Right atrium auricular region (tissue), 2 donors: Measurements from ENCODE around the gene RTN4RL1. TPM values are rescaled to one million over a fixed set of nuclear protein-coding genes. Genes with fewer than 3 reads are reported as not detected.

Experiments
- DNase-seq: peaks from one replicate; pipeline ENCODE4 v3.0.0-alpha.2; 2019; ENCODE audit warnings: low spot score
- H3K27ac ChIP-seq, 2 donors: fragments of 200-600 bp; sonication (generic); 1 replicate in 1 of 2; 2 replicates in 1 of 2; pipeline ENCODE4 v1.5.1; 2016 to 2019
- H3K27me3 ChIP-seq, 2 donors: fragments of 200-600 bp; sonication (generic); one replicate each; pipeline versions ENCODE4 v1.5.1 to v1.6.0; 2017 to 2019
- H3K36me3 ChIP-seq: fragments of 200-600 bp; sonication (generic); one replicate; pipeline ENCODE4 v1.5.1; 2016
- H3K4me1 ChIP-seq, 2 donors: fragments of 200-600 bp; sonication (generic); one replicate each; pipeline versions ENCODE4 v1.5.1 to v1.6.0; 2017 to 2019
- H3K4me3 ChIP-seq, 2 donors: fragments of 200-600 bp; sonication (generic); 1 replicate in 1 of 2; 2 replicates in 1 of 2; pipeline ENCODE4 v1.5.1; 2017 to 2019; ENCODE audit warnings: mild to moderate bottlenecking in 1 of 2, moderate library complexity in 1 of 2
- H3K9me3 ChIP-seq, 2 donors: fragments of 200-600 bp; sonication (generic); one replicate each; pipeline ENCODE4 v1.5.1; 2019
- total RNA-seq, 2 donors: library from RNA; depleted of rRNA; stranded (reverse); fragments of >200 nt; gene quantifications; one replicate each; pipeline ENCODE4 v1.1.0, GENCODE V29; 2016
- TF ChIP-seq, protein P1 (sequence below), 2 donors: fragments of 200-600 bp; sonication (generic); IDR thresholded peaks; one replicate each; pipeline ENCODE4 v1.5.1; 2019; ENCODE audit warnings: antibody characterized with exemption in 2 of 2

Gene RTN4RL1
- total RNA-seq, 2 donors from 2014 or later = 1.8 to 5.0 TPM

DNA sequence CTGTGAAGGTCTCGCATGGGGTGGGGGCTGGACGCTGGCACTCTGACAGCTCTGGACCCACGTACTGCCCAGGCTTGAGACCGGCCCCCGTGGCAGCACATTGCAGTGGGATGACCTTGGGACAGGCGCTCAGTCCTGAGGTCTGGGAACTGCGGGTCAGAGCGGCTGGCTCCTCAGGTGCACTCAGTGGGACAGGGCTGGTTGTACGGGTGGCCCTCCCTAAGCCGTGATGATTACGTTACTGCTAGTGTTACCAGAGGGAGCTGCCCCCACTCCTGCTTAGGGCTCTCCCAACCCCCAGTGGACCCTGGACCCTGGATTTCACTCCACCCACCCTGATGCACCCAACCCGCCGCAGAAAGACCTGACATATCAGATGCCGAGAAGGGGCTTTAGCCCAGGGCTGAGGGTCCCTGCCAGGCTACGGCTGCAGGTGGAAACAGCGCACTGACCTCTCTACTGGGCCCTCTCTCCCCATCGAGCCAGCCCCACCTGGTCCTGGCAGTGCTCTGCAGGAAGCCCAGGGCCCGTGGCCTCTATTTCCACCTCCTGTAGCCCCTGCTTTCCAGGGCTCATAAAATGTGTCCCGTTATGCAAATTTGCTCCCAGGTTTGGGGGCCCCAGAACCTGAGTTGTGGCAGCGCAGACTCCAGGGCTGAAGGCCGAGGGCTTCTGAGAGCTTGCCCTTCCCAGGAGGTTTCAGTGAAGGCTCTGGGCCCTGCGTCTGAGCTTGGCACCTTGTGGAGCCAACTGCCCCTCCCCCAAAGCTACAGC, 77.2 kb downstream of the RTN4RL1 start:
- peaks cover 0 to 12% of the 10 kb centered on the region in 2 donors for H3K4me1 ChIP-seq
- TF ChIP-seq, protein P1, sequence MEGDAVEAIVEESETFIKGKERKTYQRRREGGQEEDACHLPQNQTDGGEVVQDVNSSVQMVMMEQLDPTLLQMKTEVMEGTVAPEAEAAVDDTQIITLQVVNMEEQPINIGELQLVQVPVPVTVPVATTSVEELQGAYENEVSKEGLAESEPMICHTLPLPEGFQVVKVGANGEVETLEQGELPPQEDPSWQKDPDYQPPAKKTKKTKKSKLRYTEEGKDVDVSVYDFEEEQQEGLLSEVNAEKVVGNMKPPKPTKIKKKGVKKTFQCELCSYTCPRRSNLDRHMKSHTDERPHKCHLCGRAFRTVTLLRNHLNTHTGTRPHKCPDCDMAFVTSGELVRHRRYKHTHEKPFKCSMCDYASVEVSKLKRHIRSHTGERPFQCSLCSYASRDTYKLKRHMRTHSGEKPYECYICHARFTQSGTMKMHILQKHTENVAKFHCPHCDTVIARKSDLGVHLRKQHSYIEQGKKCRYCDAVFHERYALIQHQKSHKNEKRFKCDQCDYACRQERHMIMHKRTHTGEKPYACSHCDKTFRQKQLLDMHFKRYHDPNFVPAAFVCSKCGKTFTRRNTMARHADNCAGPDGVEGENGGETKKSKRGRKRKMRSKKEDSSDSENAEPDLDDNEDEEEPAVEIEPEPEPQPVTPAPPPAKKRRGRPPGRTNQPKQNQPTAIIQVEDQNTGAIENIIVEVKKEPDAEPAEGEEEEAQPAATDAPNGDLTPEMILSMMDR (IDR thresholded peaks at IDR 0.05) = no peak
- DNase-seq = no peak
- no peak overlapping the region for H3K4me3 ChIP-seq
- no peaks in the 10 kb centered on the region for H3K36me3 ChIP-seq
- peak overlapping the region; percentile 76 to 79 for H3K27ac ChIP-seq
- no peaks in the 10 kb centered on the region for H3K9me3 ChIP-seq
- no peaks in the 10 kb centered on the region for H3K27me3 ChIP-seq

DNA sequence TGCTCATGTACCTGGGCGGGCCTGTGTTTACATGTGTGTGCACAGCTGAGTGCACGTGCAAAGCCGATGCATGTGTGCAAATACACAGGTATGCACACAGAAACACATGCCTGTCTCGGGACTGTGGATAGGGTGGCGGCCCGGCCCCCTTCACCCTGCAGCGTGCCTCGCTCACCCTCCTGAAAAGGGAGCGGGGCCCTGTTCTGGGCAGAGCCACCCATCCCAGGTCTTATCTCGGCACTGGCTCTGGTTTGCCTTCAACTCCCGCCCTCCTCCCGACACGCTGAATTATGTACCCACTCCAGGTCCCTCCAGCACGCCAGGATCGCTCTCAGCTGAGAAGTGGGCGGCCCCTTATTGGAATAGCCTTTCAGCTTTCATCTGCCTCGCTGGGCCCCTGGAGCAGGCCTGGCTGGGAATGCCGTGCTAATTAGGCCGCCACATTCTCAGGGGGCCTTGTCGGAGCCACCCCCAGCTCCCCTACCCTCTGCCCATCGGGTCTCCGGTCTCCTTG, 77.8 kb downstream of the RTN4RL1 start:
- TF ChIP-seq, protein P1 (IDR thresholded peaks at IDR 0.05) = no peak
- Histone ChIP-seq H3K4me1 (peaks cover 0 to 12% of the 10 kb centered on the region in 2 donors), H3K9me3 (no peaks in the 10 kb centered on the region), H3K4me3 (no peak overlapping the region), H3K36me3 (no peaks in the 10 kb centered on the region), H3K27me3 (no peaks in the 10 kb centered on the region), H3K27ac (peak overlapping the region; percentile 76 to 79)
- DNase-seq = no peak

DNA sequence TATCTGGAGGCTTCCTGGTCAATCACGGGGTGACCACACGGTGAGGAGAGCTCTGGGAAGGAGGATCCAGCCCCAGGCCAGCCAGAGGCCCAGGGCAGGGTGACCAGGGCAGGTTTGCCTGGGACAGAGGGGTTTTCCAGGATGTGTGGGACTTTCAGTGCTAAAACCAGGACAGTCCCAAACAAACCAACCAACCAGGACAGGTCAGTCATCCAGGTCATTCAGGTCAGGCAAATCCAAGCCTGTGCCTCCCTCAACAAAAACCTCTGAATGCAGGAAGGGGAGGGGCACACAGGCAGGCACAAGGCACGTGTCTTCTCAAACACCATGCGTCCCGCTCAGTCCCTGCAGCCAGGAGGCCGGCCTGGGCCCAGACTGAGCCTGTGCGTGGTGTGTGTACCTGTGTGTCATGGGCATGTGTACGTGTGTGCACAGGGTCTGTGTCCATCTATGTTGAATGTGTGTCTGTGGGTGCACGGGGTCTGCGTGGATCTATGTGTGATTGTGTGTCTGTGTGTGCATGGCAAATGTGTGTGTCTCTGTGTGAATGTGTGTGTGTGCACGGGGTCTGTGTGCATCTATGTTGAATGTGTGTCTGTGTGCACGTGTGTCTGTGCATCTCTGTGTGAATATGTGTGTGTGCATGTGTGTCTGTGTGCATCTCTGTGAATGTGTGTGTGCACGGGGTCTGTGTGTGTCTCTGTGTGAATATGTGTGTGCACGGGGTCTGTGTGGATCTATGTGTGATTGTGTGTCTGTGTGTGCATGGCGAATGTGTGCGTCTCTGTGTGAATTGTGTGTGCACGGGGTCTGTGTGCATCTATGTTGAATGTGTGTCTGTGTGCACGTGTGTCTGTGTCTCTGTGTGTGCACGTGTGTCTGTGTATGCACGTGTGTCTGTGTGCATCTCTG, 78.9 kb downstream of the RTN4RL1 start:
- peaks cover 0 to 12% of the 10 kb centered on the region in 2 donors for H3K4me1 ChIP-seq
- TF ChIP-seq, protein P1 (IDR thresholded peaks at IDR 0.05) = no peak

DNA sequence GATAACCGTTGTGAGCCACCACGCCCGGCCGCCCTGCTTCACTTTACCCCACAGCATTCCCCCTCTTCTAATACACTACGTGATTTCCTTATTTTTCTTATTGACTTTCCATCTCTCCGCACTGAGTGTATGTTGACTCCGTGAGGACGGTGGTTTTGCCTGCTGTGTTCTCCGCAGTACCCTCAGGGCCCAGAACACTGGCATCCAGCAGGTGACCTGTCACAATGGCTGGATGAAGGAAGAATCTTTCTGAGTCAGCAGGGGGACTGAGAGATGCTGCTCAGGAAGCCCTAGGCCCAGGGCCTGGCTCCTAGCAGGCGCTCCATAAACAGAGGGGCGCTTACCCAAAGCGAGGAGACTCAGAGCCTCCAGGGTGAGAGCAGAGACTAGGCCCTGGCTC, 79.5 kb downstream of the RTN4RL1 start:
- no peaks in the 10 kb centered on the region for H3K9me3 ChIP-seq
- TF ChIP-seq, protein P1 (IDR thresholded peaks at IDR 0.05) = no peak
- no peak overlapping the region for H3K27ac ChIP-seq
- no peak overlapping the region for H3K4me3 ChIP-seq
- no peaks in the 10 kb centered on the region for H3K27me3 ChIP-seq
- H3K4me1 ChIP-seq = peaks cover 0 to 13% of the 10 kb centered on the region in 2 donors
- no peak for DNase-seq
- H3K36me3 ChIP-seq = no peaks in the 10 kb centered on the region

More for the DNA sequence above, 78.9 kb downstream of the RTN4RL1 start:
- no peak overlapping the region for H3K27ac ChIP-seq
- H3K9me3 ChIP-seq = no peaks in the 10 kb centered on the region
- H3K36me3 ChIP-seq = no peaks in the 10 kb centered on the region
- no peak for DNase-seq
- H3K27me3 ChIP-seq = no peaks in the 10 kb centered on the region
- H3K4me3 ChIP-seq = no peak overlapping the region

DNA sequence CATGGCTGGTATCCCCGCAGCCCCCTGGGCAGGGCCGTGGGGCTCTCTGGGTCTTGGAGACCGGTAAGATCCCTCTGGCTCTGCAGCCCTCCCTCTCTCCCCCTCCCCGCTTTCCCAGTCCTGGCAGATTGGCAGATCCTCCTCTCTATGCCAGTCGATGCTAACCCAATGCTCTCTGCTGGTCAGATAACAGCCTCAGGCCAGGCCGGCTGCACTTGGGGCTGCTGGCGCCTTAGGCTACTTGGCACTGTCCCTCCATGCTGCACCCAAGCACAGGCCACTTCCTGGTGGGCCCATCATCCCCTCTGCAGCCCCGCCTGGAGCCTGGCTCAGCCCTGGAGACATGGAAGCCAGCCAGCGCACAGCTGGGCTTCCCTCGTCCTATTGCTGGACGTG, 81.7 kb downstream of the RTN4RL1 start:
- Histone ChIP-seq H3K4me3 (no peak overlapping the region), H3K4me1 (peaks cover 0 to 23% of the 10 kb centered on the region in 2 donors), H3K36me3 (no peaks in the 10 kb centered on the region), H3K27me3 (no peaks in the 10 kb centered on the region), H3K9me3 (no peaks in the 10 kb centered on the region), H3K27ac (no peak overlapping the region)
- DNase-seq = no peak
- TF ChIP-seq, protein P1 (IDR thresholded peaks at IDR 0.05) = no peak
